Endodermal cell (in vitro differentiated cells): ENCODE data around the gene PIMREG. TPM values are rescaled to one million over a fixed set of nuclear protein-coding genes. Genes with fewer than 3 reads are reported as not detected.

Experiments used
- DNase-seq: peaks from one replicate; pipeline ENCODE4 v3.0.0-alpha.2; 2017
- H3K27ac ChIP-seq: 2 replicates; pipeline ENCODE4 v1.5.1; 2013; ENCODE audit warnings: mild to moderate bottlenecking, low read depth, low read length, moderate library complexity
- H3K27me3 ChIP-seq: 2 replicates; pipeline ENCODE4 v1.6.1; 2013; ENCODE audit warnings: mild to moderate bottlenecking, low read length, moderate library complexity; ENCODE audit not compliant: insufficient read depth, control insufficient read depth, poor library complexity, severe bottlenecking
- H3K36me3 ChIP-seq: 2 replicates; pipeline ENCODE4 v1.7.0; 2013; ENCODE audit warnings: mild to moderate bottlenecking, low read length, moderate library complexity; ENCODE audit not compliant: control insufficient read depth, insufficient read depth
- H3K4me1 ChIP-seq: one replicate; pipeline ENCODE4 v1.7.0; 2013; ENCODE audit warnings: low read length; ENCODE audit not compliant: control insufficient read depth, insufficient read depth
- H3K4me3 ChIP-seq: 2 replicates; pipeline ENCODE4 v1.5.1; 2013; ENCODE audit warnings: mild to moderate bottlenecking, low read length, moderate library complexity
- H3K9ac ChIP-seq: 2 replicates; pipeline ENCODE4 v1.6.1; 2013; ENCODE audit warnings: mild to moderate bottlenecking, low read length, moderate library complexity; ENCODE audit not compliant: poor library complexity, severe bottlenecking; ENCODE audit errors: extremely low read depth
- H3K9me3 ChIP-seq: 2 replicates; pipeline ENCODE4 v1.6.1; 2013; ENCODE audit warnings: mild to moderate bottlenecking, low read length, moderate library complexity; ENCODE audit not compliant: control insufficient read depth
- H3K27ac Mint-ChIP-seq: 2 replicates; pipeline ENCODE4 v1.8.0; 2020; ENCODE audit warnings: mixed read lengths
- H3K27me3 Mint-ChIP-seq: 2 replicates; pipeline ENCODE4 v1.8.0; 2021; ENCODE audit warnings: mild to moderate bottlenecking, mixed read lengths; ENCODE audit not compliant: insufficient read depth
- H3K36me3 Mint-ChIP-seq: 2 replicates; pipeline ENCODE4 v1.8.0; 2020; ENCODE audit warnings: low read depth, mixed read lengths
- H3K4me1 Mint-ChIP-seq: 2 replicates; pipeline ENCODE4 v1.8.0; 2020; ENCODE audit warnings: mixed read lengths
- H3K4me3 Mint-ChIP-seq: 2 replicates; pipeline ENCODE4 v1.8.0; 2020; ENCODE audit warnings: mild to moderate bottlenecking, moderate library complexity, mixed read lengths
- H3K9me3 Mint-ChIP-seq: 2 replicates; pipeline ENCODE4 v1.8.0; 2020; ENCODE audit warnings: mild to moderate bottlenecking, mixed read lengths
- WGBS, 2 experiments: methylation state at CpG; one replicate each; pipeline versions ENCODE4 v1.1.5 to v1.1.7; 2013; ENCODE audit warnings: missing lambda C conversion rate in 2 of 2, mixed read lengths in 1 of 2; ENCODE audit not compliant: insufficient coverage in 1 of 2, insufficient read length in 1 of 2; 5-methylcytosine and 5-hydroxymethylcytosine counted together
- total RNA-seq, 2 donors: library from RNA; stranded (reverse); fragmentation: NEBNext Ultra II Directional in 1 of 2; extraction: Animal tissue kit (Norgen Biotek cat#: 25700) in 1 of 2; gene quantifications; 2 replicates in 1 of 2; 3 replicates in 1 of 2; pipeline ENCODE4 v1.2.1, GENCODE V29; 2021
- TF ChIP-seq, protein P1 (sequence below): fragments of 200-600 bp; sonication (generic); conservative IDR thresholded peaks from 2 replicates; pipeline ENCODE4 v1.5.0; 2021; ENCODE audit warnings: antibody characterized with exemption, mild to moderate bottlenecking

Gene PIMREG
- total RNA-seq, 2 donors from 2014 or later = 33.4 to 68.7 TPM

DNA sequence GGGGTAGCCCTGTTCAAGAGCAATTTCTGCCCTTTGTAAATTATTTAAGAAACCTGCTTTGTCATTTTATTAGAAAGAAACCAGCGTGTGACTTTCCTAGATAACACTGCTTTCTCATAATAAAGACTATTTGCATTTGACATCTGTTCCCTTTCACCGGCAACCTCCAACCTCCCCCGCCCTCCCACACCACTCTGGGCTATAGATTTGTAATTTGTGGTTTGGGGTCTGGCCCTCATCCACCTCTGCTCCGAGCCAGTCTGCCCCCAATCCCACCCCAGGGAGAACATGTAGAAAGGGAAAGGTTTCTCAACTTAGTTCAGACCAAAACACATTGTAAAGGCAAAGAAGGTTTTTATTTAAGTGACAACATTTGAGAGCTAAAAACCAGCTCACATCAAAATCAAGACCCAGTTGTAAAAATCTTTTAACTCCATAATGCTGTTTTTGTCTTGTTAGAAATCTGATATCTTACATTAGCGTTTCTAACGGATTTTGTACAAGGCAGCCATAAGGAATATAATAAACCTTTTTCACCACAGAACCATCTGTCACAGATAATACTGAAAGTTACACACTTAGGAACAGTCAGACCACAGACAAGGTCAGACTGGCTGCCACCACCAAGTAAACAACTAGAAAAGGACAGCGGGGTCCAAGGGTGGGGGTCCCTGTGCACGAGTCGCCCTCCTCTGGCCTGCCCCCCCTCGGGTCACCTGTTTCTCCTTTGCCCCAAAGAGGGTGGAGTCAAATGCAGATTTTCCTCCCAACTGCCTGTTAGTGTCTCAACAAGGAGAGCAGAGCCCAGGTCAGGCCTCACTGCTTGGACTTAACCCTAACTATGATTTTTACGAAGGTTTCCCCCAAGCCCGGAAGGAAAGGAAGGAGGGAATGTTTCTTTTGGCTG, 6.9 kb downstream of the PIMREG start:
- no peak overlapping the region for H3K4me3 Mint-ChIP-seq
- WGBS, 2 experiments = 40 to 71% methylated on average over 1 to 9 of the region's 12 CpGs
- H3K27me3 Mint-ChIP-seq = peaks cover 12% of the 10 kb centered on the region
- no peak for DNase-seq
- Histone ChIP-seq H3K4me1 (no peaks in the 10 kb centered on the region), H3K27ac (no peak overlapping the region), H3K27me3 (peaks cover 12% of the 10 kb centered on the region), H3K4me3 (no peak overlapping the region), H3K9me3 (no peaks in the 10 kb centered on the region), H3K36me3 (peaks cover 20% of the 10 kb centered on the region), H3K9ac (no peak overlapping the region)
- TF ChIP-seq, protein P1, sequence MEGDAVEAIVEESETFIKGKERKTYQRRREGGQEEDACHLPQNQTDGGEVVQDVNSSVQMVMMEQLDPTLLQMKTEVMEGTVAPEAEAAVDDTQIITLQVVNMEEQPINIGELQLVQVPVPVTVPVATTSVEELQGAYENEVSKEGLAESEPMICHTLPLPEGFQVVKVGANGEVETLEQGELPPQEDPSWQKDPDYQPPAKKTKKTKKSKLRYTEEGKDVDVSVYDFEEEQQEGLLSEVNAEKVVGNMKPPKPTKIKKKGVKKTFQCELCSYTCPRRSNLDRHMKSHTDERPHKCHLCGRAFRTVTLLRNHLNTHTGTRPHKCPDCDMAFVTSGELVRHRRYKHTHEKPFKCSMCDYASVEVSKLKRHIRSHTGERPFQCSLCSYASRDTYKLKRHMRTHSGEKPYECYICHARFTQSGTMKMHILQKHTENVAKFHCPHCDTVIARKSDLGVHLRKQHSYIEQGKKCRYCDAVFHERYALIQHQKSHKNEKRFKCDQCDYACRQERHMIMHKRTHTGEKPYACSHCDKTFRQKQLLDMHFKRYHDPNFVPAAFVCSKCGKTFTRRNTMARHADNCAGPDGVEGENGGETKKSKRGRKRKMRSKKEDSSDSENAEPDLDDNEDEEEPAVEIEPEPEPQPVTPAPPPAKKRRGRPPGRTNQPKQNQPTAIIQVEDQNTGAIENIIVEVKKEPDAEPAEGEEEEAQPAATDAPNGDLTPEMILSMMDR = no peak
- no peak overlapping the region for H3K27ac Mint-ChIP-seq
- peaks cover 22% of the 10 kb centered on the region for H3K36me3 Mint-ChIP-seq
- peaks cover 16% of the 10 kb centered on the region for H3K4me1 Mint-ChIP-seq
- no peaks in the 10 kb centered on the region for H3K9me3 Mint-ChIP-seq

DNA sequence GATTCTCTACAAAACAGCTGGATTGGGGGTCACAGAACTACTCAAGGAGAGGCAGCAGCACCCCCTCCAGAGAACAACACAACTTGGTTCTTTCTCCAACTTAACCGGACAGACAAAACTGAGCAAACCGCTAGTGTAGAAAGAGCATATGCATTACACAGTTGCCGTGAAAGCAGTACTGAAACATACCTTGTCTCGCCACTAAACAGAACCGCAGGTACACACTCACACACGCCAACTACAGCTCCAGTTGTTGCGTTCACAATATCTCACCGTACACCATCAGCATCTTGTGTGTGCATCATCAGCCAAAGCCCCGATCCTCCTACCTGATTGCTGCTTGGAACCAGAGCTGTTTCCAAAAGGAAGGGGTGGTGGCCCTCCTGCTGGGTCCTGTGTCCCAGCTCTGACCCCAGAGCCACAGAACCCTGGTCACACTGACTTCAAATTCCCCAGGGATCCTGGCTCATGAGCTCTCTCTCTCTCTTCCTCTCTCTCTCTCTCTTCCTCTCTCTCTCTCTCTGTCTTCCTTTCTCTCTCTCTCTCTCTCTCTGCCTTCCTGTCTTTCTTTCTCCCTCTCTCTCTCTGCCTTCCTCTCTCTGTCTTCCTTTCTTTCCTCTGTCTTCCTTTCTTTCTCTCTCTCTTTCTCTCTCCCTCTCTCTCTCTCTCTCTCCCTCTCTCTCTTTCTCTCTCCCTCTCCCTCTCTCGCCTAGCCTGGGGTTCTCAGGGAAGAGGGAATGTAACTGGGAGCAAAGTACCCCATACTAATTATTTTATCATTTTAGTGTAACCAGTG, 8.4 kb downstream of the PIMREG start:
- no peaks in the 10 kb centered on the region for H3K9me3 Mint-ChIP-seq
- peaks cover 15% of the 10 kb centered on the region for H3K36me3 Mint-ChIP-seq
- H3K4me1 Mint-ChIP-seq = peaks cover 16% of the 10 kb centered on the region
- H3K9me3 ChIP-seq = no peaks in the 10 kb centered on the region
- no peak overlapping the region for H3K27ac ChIP-seq
- DNase-seq = no peak
- WGBS, 2 experiments = 92% methylated on average over 8 to 9 of the region's 10 CpGs
- TF ChIP-seq, protein P1 = no peak
- H3K4me3 Mint-ChIP-seq = no peak overlapping the region
- no peak overlapping the region for H3K27ac Mint-ChIP-seq
- H3K27me3 ChIP-seq = peaks cover 12% of the 10 kb centered on the region
- H3K27me3 Mint-ChIP-seq = peaks cover 13% of the 10 kb centered on the region
- no peaks in the 10 kb centered on the region for H3K4me1 ChIP-seq
- no peak overlapping the region for H3K9ac ChIP-seq
- H3K36me3 ChIP-seq = peaks cover 16% of the 10 kb centered on the region
- no peak overlapping the region for H3K4me3 ChIP-seq

DNA sequence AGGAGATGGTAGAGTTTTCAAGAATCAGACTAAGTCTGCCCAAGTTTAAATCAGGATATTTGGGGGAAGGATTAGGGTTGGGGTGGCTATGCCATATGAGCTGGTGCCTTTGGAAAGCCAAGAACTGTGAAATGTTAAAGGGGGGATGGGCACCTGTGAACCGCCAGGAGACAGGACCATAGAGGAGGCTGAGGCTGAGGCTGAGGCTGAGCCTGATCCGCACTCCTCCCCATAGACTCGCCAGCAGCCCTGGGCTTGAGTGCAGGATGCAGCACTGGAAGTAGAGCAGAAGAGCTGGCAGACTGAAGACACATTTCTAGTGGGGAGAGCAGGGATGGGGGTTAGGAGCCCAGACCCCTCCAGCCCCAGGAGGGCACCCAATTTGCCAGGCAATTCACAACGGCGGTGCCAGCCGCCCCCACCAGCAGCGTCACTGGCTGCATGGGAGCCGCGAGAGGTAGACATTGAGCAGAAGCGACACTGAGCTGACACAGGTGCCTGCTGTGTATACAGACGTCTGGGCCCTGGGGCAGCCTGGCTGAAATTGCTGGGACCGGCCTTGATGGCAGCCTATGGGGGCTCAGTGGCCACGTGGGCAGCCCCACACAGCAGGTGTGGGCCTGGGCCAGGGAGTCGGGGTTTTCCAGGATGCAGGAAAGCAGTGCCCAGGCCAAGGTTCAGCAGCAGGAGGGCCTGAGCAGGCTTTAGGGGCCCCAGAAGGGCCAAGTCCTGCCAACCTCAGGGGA, 9.2 kb downstream of the PIMREG start:
- DNase-seq = no peak
- TF ChIP-seq, protein P1 = no peak
- no peaks in the 10 kb centered on the region for H3K9me3 Mint-ChIP-seq
- no peak overlapping the region for H3K27ac ChIP-seq
- H3K36me3 ChIP-seq = peaks cover 13% of the 10 kb centered on the region
- no peak overlapping the region for H3K9ac ChIP-seq
- H3K4me3 ChIP-seq = no peak overlapping the region
- no peaks in the 10 kb centered on the region for H3K4me1 ChIP-seq
- H3K27me3 Mint-ChIP-seq = peaks cover 13% of the 10 kb centered on the region
- H3K4me1 Mint-ChIP-seq = peaks cover 16% of the 10 kb centered on the region
- no peak overlapping the region for H3K27ac Mint-ChIP-seq
- peaks cover 12% of the 10 kb centered on the region for H3K27me3 ChIP-seq
- peaks cover 12% of the 10 kb centered on the region for H3K36me3 Mint-ChIP-seq
- 83 to 85% methylated on average over 12 to 14 of the region's 14 CpGs for WGBS, 2 experiments
- H3K4me3 Mint-ChIP-seq = no peak overlapping the region
- H3K9me3 ChIP-seq = no peaks in the 10 kb centered on the region
